AG08396 (cell line): Measurements from ENCODE around the gene NEURL1.

ENCODE experiments used
- DNase-seq: peaks from one replicate; pipeline ENCODE4 v3.0.0; 2012; ENCODE audit warnings: low spot score, mixed read lengths

The NEURL1 gene

DNA sequence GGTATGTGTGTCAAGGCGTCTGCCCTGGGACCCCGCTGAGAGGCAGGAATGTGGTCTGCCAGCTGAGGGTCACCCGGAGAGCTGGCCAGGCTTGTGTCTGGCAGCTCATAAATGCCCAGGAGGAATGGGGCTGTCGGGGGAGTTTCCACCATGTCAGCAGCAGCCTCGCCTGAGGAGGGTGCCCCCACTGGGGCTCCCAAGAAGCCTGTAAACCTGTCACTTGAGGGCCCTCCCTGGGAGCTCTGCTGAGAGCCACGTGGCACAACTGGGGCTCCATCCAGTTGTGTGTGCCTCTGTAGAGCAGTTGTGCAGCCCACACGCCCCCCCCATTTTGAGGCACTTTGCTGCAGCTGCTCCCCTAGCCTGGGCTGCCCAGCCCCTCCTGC is 70.6 kb downstream of the NEURL1 start:
- no peak for DNase-seq

DNA sequence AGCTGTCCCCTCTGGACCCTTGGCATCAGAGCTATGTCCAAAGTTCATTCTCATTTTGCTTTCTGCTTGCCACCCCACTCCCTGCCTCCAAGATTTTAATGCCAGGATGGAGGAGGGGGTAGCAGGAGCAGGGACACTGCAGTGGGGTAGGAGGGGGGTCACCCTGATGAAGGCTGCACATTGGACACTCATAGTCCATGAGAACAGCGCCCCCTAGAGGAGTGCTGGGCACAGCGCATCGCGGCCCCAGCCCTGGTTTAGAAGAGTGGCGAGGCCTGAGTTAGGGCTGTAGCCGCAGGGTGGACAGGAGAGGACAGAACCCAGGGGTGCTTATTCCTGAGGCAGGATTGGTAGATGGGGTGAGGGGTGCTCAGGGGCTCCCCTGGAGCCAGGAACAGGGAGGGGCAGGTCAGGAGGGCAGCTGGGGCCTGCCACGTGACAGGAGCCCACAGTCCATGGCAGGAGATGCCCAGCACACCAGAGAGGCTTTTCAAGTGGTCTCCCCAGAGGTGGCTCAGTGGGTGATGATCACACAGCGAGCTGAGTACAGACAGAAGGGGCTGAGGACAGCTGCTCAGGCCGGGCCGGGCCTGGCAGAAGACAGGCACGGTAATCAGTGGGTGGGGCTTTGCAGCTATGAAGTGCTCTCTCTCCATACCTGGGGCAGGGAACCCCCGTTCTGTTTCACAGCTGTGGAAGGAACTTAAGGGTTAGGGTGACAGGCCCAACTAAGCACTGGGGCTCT is 71.4 kb downstream of the NEURL1 start:
- DNase-seq: peak; percentile 54

DNA sequence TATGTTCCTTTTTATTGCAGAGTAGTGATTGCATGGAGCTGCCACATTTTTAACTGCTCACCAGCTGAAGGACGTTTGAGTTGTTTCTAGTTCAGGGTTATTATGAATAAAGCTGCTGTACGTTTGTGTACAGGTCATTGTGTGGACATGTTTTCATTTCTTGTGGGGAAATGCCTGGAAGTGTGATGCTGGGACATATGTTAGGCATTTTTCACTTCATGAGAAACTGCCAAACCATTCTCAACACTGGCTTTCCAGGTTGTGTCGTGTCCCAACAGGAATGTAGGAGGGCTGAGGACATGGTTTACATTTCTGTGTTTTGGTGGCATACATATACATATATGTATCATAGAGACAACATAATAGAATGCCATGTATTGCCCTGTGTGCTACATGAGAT is 73.0 kb downstream of the NEURL1 start:
- no peak for DNase-seq

GRCh38 chr10:103568505-103568904 is 75.0 kb downstream of the NEURL1 start:
- no peak for DNase-seq

- DNase-seq: no peak
These were observed 76.4 kb downstream of the NEURL1 start for GRCh38 chr10:103569896-103570295.

DNA sequence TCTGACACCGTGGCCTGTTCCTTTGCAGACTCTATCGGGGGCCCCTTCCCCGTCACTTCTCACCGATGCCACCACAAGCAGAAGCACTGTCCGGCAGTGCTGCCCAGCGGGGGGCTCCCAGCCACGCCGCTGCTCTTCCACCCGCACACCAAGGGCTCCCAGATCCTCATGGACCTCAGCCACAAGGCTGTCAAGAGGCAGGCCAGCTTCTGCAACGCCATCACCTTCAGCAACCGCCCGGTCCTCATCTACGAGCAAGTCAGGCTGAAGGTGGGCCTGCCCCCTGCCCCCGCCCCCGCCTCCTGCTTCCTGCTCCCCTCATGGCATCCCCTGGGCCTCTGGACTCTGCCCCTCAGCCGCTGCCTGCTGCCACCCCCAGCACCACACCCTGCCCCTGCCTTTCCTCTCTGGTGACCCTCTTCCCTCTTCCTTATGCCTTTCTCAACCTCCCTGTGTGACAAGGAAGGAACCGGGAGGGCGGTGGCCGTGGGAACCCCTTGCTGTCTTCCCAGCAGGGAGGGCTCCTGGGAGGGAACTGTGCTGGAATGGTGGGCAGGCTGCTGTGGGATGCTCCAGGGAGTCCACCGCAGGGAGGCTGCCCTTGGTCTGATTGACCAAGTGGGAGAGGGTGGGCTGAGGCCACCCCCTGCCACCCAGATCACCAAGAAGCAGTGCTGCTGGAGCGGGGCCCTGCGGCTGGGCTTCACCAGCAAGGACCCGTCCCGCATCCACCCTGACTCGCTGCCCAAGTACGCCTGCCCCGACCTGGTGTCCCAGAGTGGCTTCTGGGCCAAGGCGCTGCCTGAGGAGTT is 77.5 kb downstream of the NEURL1 start:
- no peak for DNase-seq

- no peak for DNase-seq
These were observed 78.1 kb downstream of the NEURL1 start for GRCh38 chr10:103571656-103571975.

DNA sequence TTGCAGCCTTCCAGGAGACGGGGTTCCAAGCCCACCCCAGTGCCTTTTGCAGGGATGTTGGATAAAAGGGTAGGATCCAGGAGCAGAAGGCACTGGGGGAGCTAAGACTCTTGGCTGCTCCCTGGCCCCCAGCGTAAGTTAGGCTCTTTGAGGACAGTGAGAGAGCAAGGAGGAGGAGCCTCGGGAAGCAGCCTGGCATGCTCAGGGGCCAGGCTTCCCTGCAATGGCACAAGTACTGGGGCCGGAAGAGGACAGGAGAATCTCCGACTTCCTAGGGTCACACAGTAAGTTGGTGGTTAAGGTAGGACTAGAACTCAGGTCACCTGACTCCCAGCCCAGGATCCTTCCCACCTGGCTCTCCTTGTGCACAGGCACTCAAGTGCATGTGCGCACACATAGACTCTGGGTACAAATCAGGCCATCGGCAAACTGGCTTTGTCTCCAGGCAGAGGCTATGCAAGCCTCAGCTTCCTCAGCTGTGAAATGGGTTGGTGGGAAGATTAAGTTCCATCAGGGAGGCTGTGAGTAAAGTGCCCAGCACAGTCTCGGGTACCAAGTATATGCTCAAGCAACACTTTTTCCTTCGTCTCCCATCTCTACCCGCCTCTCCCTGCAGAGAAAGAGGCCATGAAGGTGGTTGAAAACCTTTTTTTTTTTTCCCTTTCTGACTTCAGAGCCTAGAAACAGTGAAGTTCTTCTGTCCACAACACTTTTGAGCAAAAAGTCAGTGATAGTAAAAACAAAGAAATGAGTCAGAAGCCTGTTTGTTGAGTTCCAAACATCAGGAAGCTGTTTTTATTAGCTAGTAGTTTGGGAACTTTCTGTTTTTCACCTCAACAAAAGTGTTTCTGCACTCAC is 79.1 kb downstream of the NEURL1 start:
- DNase-seq: no peak

DNA sequence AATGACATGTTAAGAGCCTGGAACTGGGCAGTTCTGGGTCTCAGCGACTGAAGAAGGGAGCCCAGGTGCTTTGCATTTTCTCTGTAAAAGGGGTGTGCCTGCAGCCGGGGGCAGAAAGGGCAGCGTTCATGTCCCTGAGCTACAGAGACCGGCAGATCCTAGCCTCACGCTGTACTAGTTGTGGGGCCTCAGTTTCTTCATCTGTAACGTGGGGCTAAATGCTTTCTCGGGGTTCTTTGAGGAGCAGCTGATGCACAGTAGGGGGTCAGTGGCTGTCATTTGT is 79.6 kb downstream of the NEURL1 start:
- no peak for DNase-seq

- DNase-seq: no peak
These were observed 80.9 kb downstream of the NEURL1 start for GRCh38 chr10:103574097-103575061.

DNA sequence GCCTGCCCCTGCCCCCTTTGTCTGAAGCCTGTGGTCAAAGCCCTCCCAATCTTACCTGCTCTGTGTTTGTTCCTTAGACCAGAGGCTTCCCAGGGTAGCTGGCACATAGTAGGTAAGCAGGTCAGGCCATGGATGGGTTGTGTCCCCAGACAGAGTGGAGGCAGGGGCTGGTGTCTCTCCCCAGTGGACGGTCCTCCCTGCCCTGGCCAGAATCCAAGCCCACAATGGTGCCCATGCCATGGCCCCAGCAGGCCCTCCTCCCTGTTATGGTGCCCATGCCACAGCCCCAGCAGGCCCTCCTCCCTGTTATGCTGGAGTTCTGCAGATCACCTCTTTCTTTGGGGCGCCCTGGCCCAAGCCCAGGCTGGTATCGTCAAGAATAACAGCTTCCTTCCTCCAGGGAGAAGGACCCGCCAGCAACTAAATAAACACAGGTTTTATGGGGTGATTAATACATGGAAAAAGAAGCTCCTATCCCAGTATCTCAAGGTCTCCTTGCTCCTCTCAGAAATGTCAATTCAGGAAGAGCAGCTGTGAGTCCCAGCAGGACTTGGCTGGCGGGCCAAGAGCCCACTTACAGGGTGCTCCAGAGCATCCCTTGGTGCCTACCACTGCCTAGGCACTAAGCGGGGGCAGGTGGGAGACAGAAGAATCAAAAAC is 82.0 kb downstream of the NEURL1 start:
- no peak for DNase-seq

GRCh38 chr10:103576076-103576471 is 82.6 kb downstream of the NEURL1 start:
- no peak for DNase-seq

GRCh38 chr10:103576862-103577261 is 83.4 kb downstream of the NEURL1 start:
- DNase-seq: no peak

DNA sequence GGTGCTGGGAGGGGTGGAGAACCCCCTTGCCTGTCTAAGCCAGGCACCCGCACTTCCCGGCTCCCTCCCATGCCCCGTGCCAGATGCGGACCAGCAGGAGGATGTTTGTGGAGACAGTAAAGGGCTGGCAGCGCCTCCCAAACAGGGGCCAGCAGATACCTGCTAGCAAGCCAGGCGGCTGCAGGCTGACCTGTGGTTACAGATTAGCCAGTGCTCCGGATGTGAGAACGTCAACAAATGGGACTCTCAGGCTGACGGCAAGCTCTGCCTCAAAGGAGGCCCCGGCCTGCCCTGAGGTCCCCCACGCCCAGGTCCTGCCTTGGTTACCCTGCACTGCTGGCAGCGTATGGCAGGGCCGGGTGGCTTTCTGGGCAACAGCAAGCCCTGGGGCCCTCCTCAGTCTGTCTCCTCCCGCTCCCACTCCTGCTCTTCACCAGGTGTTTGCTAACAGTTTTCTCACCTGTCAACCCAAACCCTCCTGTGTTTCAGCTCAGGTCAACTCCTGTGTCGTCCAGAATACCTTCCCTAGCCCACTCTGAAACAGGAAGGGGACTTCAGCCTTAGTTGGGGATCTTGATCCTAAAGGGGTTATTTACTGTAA is 85.4 kb downstream of the NEURL1 start:
- DNase-seq: no peak

DNA sequence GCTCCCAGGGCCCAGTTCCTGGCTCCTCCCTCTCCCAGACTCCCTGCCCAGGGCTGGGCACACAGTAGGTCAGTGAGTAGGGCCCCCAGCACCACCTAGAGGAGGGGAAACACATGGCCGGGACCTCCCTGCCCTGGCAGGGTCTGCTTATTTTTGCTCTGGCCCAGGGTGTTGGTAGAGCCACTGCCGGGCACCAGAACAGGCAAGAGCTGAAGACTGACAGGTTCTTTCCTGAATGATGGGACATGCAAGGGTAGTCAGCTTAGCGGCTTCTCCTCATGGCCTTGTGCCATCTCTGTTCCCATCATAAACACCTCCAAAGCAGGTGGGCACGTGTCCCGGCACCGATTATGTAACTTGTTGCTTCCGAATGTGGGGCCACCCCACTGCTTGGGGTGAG is 86.5 kb downstream of the NEURL1 start:
- no peak for DNase-seq

- DNase-seq: no peak
These were observed 86.9 kb downstream of the NEURL1 start for GRCh38 chr10:103580430-103580829.

DNA sequence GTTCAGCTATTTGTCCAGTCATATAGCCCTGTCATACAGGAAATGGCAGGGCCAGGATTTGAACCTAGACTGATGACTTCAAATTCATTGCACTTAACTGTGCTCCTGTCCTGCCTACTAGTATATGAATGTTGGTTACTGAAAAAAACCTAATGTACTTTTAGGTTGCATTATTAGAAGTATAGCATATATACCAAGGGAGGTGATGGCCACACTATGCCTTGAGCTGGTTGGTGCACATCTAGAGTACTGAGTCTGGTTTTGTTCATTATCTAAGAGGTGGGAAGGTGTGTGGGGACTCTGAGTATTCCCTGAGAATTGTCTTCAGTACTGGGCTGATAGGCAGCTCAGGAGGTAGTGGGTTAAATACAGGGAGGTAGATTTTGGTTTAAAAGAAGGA is 88.0 kb downstream of the NEURL1 start:
- no peak for DNase-seq

DNA sequence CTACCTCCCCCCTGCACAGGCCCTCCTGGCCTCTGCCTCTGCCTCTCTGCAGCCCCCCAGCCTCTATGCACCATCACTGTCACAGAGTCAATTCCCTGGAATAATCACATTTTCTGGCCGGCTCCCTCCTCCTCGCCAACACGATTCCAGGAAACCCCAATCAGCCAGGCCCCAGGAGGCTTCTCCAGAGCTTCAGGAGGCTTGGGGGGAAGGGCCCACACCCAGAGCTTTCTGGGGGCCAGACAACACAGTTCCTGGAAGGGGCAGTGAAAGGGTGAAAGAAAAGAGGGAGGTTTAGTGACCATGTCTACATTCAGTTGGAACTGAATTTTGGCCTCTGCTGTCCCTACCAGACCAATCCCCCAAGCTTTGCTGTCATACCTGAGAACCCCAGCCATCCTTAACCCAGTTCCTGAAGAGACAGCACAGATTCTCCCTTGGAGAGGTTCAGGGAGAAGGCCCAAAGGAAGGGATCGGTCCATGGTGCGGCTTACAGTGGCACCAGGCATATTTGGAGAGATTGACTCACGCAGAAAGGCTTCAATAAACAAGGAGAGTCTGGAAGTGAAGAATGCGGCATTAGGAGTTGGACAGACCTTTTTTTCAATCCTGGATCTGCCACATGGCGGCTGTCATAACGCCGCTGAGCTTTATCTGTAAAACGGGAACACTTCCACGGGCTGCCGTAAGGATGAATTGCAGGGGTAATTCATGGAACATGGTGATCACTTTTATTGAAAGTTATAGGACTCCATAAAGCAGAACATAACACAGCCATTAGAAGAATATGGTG is 89.0 kb downstream of the NEURL1 start:
- DNase-seq: no peak

GRCh38 chr10:103583871-103584215 is 90.3 kb downstream of the NEURL1 start:
- no peak for DNase-seq
